ENCODE results near the gene LAMB4.

The LAMB4 gene

DNA sequence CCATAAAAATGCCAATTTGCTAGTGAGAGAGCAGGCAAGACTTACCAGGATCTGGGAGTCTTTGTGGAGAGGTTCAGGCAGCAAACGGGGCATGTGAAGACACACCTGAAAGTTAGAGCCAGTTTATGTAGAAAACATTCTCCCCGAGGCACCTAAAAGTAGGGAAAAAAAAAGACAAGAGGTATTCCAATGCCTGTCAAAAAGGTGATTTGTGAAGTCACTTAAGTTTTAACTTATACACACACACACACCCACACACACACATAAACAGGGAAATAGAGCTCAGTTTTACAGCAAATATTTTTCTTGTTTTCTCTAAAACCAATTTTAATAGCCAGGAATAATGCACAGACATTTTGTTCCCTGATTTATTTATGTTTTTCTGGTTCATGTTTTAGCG, at the start of gene LAMB4:
Gene LAMB4, minus strand, starts transcription at position 101 of the 400 bp plus-strand sequence. CDS start 7,197 bp downstream, outside the sequence.
- no peak for DNase-seq (ENCODE audit: low read depth in 1 of 2, low spot score in 1 of 2)

DNA sequence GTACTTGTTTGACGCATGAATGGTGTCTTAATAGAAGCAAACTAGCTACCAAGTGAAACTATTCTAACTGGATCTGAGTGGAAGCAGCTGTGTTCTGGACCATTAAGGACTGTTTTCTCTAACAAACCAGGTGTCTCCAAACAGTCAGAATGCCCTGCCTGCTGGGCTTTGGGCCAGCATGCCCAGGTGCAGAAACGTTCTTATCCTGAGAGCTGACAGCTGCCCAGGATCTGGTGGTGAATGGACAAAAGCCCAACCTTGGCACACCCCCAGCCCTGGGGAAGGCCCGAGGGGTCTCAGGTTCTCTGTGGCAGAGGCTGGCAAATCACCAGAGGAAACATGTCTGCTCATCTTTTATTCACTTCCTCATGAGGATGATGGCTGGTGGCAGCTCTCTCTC, 48.2 kb upstream of the LAMB4 start:
- DNase-seq (ENCODE audit: low read depth in 1 of 2, low spot score in 1 of 2), result no peak

DNA sequence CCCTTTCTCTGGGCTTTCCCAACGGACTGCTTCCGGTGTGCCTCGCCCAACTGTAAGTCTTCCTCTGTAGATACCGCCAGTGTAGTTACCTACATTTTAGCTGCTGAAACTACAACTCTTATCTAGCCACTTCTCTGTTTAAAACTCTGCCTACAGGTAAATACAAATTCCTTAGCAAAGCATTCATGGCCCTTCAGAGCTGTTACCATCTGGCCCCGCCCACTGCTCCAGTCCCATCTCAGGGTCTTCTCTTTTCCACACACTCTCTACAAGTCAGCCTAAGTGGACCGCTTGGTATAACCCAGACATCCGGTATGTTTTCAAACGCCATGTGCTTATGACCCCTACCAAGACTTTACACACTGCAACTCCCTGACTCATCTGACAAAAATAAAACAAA, 41.0 kb upstream of the LAMB4 start:
- no peak for DNase-seq (ENCODE audit: low read depth in 1 of 2, low spot score in 1 of 2)

- no peak for DNase-seq (ENCODE audit: low read depth in 1 of 2, low spot score in 1 of 2)
Observed at GRCh38 chr7:108170251-108170650, 40.1 kb upstream of the LAMB4 start.

DNA sequence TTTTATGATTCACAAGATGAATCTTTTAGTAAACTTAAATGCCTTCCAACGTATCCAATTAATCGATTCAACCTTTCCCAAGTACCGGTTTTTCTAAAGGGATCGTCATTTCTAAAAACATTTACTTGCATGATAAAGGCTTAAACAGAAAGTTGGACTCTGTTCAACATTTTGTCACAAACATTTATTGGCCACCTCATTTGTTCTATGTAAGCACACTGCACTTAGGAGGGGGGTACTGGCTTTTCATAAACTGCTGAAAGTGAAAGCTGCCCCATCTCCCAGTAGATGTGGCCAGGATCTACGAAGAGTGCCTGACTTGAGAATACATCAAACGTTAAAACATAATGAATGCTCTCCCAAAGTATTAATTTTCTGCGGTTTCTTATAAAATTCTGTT, 37.3 kb upstream of the LAMB4 start:
- DNase-seq (ENCODE audit: low read depth in 1 of 2, low spot score in 1 of 2), result no peak

- DNase-seq (ENCODE audit: low read depth in 1 of 2, low spot score in 1 of 2), result no peak
Observed at GRCh38 chr7:108166687-108167086, 36.5 kb upstream of the LAMB4 start.

DNA sequence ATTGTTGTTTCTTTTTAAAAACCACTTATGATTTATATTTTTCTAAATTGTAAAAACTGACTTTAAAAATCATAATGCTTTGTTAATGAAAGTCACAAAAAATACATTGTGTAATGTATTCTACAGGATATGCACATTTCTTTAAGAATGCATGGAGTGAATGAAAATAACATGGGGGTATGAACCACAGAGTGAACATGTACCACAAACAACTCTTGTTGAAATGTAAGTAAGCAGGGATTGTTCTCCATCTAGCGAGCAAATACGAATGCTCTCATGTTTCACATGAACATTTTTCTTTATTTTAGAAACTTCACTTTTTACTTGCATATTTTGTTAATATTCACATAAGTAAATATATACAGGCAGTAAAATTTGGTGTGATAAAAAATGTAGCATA, 35.6 kb upstream of the LAMB4 start:
- no peak for DNase-seq (ENCODE audit: low read depth in 1 of 2, low spot score in 1 of 2)

- no peak for DNase-seq (ENCODE audit: low read depth in 1 of 2, low spot score in 1 of 2)
Observed at GRCh38 chr7:108164946-108165345, 34.8 kb upstream of the LAMB4 start.

DNA sequence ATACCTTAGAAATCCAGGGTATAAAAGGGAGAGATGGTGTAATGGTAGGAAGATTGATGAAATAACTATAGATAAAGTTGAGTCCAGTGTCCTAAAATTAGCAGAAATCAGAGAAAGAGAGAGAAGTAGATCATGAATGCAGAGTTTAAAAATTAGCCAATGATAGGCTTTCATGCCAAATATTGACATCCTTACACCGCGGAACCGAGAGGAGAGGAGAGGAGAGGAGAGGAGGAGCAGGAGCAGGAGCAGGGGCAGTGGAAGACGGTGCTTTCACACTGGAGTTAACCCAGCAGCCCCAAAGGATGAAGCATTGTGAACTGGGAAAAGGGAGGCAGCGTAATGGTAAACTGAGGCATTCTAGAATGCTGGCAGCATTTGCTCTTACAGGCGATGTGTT, 34.2 kb upstream of the LAMB4 start:
- no peak for DNase-seq (ENCODE audit: low read depth in 1 of 2, low spot score in 1 of 2)

DNA sequence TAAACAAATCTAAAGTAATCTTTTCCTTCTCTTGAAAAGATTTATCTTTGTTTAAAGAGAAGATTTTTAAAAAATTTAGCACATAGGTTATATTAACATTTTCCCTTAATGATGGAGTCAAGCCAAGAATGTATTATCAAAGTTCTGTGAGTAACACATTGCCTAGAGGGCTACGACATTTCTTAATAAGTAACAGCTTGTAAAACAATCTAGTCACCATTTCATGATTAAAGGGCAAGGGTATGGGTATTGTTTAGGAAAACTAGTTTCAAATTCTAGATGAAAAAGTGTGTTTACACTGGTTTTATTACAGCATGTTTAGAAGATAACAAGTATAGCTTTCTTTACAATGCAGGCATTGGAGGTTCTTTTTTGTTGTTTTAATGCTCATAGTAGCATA, 28.6 kb upstream of the LAMB4 start:
- DNase-seq (ENCODE audit: low read depth in 1 of 2, low spot score in 1 of 2), result no peak

DNA sequence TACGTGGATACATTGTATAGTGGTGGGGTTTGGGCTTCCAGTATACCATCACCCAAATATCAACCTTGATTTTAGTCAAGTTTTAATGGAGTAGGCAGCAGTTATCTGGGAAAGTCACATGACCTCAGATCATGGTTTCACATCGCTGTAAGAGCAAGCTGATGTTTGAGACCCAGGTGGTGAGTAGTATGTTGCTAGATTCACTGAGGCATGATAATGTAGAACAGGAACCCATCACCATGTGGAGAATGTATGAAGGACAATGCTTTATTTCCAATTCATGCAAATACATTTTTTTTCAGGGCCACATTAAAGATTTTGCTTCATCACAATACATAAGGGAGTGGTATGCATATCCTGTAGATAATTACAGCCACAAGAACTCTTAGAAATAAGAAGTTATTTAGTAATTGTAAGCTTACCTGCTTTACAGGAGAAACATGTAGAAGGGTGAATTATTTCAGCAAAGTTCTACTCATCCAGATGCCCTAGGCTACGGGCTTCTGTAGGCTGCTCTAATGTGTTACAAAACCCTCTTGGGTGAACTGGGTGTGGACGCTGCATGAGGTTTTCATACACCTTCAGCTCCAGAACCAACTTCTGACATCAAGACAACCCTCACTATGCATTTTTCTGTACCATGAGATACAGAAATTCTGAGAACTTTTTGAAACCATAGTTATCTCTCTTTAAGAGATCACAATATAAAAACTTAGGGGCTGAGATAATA, 27.6 kb upstream of the LAMB4 start:
- no peak for DNase-seq (ENCODE audit: low read depth in 1 of 2, low spot score in 1 of 2)

GRCh38 chr7:108156897-108157605, 26.9 kb upstream of the LAMB4 start:
- DNase-seq (ENCODE audit: low read depth in 1 of 2, low spot score in 1 of 2), result no peak

DNA sequence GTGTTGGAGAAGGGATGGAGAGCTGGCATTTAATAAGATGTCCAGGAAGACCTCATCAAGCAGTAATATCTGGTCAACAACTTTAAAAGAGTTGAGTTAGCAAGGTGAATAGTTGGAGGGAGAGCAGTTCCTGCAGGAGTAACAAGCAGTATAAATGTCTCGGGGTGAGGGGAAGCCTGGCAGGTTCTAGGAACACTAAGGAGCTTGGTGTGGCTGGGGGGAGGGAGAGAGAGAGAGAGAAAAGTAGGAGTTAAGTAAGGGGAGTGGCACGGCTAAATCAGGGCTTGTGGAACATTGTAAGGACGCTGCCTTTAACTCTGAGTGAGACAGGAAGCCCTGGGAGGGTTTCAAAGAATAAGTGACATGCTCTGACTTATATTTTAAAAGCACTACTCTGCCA, 22.0 kb upstream of the LAMB4 start:
- DNase-seq (ENCODE audit: low read depth in 1 of 2, low spot score in 1 of 2), result no peak

GRCh38 chr7:108149908-108150307, 19.7 kb upstream of the LAMB4 start:
- no peak for DNase-seq (ENCODE audit: low read depth in 1 of 2, low spot score in 1 of 2)

GRCh38 chr7:108149119-108149518, 19.0 kb upstream of the LAMB4 start:
- DNase-seq (ENCODE audit: low read depth in 1 of 2, low spot score in 1 of 2), result no peak

DNA sequence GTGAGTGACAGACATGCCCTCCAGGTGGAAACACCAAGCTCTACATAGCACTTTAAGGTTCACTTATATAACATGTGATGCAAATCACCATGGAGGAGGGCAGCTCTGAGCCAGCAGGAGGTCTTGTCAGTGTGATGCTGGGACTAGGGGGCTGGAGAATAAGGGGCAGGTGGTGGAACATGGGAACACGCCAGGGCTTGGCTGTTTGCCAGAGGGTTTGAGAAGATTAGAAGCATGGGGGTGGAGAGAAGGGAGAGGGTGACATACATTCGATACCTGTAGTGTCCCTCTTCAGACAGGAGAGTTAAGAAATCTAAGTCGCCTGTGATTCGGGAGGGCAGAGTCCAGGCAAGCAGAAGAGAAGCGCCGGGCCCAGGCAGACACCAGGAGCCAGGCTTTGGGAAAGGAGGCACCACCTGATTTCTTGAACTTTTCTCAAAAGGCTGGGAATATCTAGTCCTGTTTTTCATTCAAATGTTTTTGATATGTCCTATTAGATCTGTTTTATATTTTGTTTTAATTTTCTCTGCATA, 16.9 kb upstream of the LAMB4 start:
- no peak for DNase-seq (ENCODE audit: low read depth in 1 of 2, low spot score in 1 of 2)

DNA sequence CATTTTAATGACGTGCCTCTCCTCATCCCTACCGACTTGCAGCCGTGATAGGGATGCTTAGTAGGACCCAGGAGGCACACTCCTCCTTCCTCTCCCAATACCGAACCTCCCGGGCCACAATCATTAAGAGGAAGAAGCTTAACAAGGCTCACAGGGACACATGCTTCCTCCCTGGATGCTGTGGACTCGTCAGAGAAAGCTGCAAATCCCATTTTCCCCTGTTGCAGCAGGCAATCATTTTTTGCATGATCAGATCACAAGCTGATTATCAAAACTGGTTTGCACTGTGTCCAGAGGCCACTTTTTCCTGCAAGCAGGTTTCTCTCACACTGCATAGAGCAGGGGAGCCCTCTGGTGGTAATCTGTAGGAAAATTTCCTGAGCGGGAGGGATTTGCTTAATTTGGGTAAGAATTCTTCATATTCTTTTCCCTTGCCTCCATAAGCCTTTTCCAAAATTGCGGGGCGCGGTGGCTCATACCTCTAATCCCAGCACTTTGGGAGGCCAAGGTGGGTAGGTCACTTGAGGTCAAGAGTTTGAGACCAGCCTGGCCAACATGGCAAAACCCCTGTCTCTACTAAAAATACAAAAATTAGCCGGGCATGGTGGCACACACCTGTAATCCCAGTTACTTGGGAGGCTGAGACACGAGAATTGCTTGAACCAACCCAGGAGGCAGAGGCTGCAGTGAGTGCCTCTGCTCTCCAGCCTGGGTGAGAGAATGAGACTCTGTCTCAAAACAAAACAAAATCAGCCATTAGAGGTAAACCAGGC, 16.1 kb upstream of the LAMB4 start:
- DNase-seq (ENCODE audit: low read depth in 1 of 2, low spot score in 1 of 2), result no peak

DNA sequence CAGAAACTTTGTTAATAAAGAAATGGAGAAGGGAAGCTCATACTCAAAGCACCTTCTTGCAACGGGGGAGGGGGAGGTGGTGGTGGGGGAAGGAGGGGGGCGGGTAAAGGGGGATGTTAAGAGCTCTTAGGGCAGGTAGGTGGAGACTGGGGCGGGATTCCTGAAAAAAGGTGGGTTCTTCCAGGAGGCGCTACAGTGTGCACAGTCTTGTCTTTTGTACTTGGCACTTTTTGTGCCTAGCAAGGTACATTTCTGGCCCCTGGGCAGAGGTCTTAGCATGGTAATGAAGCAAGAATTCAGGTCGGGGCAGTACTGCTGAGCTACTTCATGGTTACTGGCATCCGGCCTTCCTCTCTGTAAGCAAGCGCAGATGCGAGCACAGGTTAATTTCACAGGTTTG, 15.2 kb upstream of the LAMB4 start:
- DNase-seq (ENCODE audit: low read depth in 1 of 2, low spot score in 1 of 2), result no peak

GRCh38 chr7:108144931-108145330, 14.8 kb upstream of the LAMB4 start:
- DNase-seq (ENCODE audit: low read depth in 1 of 2, low spot score in 1 of 2), result no peak

DNA sequence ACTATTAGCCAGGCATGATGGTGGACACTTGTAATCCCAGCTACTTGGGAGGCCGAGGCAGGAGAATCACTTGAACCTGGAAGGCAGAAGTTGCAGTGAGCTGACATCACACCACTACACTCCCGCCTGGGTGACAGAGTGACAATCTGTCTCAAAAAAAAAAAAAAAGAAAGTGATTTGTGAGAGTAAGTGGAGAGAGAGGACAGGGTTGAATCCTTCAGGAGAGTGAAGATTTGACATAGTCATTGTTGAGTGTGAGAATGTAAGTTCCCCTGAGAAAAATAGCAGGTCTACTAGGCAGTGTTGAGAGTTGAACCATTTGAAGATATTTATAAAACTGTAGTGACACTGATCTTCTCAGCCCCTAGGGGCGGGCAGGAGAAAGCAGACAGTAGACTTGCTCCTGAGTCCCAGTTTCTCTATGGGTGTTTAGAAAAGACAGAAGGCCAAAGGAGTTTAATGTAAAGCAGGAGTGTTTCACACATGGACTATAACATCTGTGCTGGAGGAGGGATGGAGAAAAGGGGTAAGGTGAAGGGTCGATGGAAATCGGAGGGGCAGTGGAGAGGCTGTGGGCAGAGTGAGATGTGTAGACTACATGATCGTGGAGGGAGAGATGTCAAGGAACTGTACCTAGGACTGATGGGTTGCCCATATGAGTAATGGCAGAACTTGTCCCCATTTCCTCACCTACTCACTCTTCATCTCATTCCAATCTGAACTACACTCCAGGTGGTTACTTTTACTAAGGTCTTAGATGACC, 13.7 kb upstream of the LAMB4 start:
- DNase-seq (ENCODE audit: low read depth in 1 of 2, low spot score in 1 of 2), result no peak

DNA sequence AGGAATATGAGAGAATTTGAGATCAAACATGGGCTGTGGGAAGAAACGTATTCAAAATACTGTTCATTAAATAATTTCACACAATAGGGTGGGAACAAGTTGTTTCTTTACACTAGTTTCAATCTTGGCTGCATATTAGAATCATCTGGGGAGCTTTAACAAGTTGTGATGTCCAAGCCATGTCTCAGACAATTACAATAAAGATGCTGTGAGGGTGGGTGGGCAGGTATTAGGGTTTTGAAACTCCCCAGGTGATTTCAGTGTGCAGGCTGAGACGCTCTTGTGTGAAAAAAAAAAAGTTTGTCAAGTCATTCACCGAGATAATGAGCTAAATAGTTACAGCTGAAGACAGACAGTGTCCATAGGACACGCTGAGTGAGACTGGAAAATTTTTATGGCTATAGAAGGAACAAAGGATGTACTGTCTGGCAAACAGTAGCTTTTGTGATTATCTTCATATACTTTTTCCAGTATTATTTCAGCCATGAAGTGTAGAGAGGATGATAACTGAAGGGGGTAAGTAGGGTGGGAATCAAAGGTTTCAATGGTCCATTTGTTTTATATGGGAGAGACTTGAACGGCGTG, 12.6 kb upstream of the LAMB4 start:
- DNase-seq (ENCODE audit: low read depth in 1 of 2, low spot score in 1 of 2), result no peak
